Stimulated activated naive CD8-positive, alpha-beta T cell treated with anti-CD3 and anti-CD28 coated beads, Interleukin-15, Interleukin-2, amounts not matched to agents 100 ng/mL and 50 ng/mL, for 24 hours (primary cell): ENCODE results near the gene ALDH4A1.
A peak's percentile ranks its signal among the peaks of the same experiment; 100 is the strongest.
"Not testable (repeated sequence)": the region's sequence is repeated elsewhere in the genome, so short reads cannot be mapped to it uniquely, and the experiment has no call there.

Source experiments
- H3K27ac Mint-ChIP-seq: one replicate; pipeline ENCODE4 v1.8.0; 2021; ENCODE audit warnings: mild to moderate bottlenecking, mixed read lengths
- H3K27me3 Mint-ChIP-seq: one replicate; pipeline ENCODE4 v1.8.0; 2021; ENCODE audit warnings: mixed read lengths
- H3K36me3 Mint-ChIP-seq: one replicate; pipeline ENCODE4 v1.8.0; 2021; ENCODE audit warnings: low read depth, mixed read lengths
- H3K4me1 Mint-ChIP-seq: one replicate; pipeline ENCODE4 v1.8.0; 2021; ENCODE audit warnings: low read depth, mixed read lengths
- H3K4me3 Mint-ChIP-seq: one replicate; pipeline ENCODE4 v1.8.0; 2021; ENCODE audit warnings: mild to moderate bottlenecking, mixed read lengths
- H3K9me3 Mint-ChIP-seq: one replicate; pipeline ENCODE4 v1.8.0; 2021; ENCODE audit warnings: mixed read lengths

ALDH4A1 gene

GRCh38 chr1:18901147-18901951 lies 1.0 kb downstream of the ALDH4A1 start:
- peak overlapping the region; percentile 85 for H3K27ac Mint-ChIP-seq

GRCh38 chr1:18900303-18900841 lies 2.0 kb downstream of the ALDH4A1 start:
- Mint-ChIP-seq H3K27ac (no peak overlapping the region), H3K9me3 (no peaks in the 10 kb centered on the region), H3K4me3 (no peak overlapping the region), H3K27me3 (no peaks in the 10 kb centered on the region), H3K4me1 (peaks cover 33% of the 10 kb centered on the region), H3K36me3 (no peaks in the 10 kb centered on the region)

More at GRCh38 chr1:18901147-18901951, 1.0 kb downstream of the ALDH4A1 start:
- H3K27me3 Mint-ChIP-seq: no peaks in the 10 kb centered on the region
- H3K4me3 Mint-ChIP-seq: peak overlapping the region; percentile 93
- H3K4me1 Mint-ChIP-seq: peaks cover 33% of the 10 kb centered on the region
- no peaks in the 10 kb centered on the region for H3K36me3 Mint-ChIP-seq
- no peaks in the 10 kb centered on the region for H3K9me3 Mint-ChIP-seq

GRCh38 chr1:18899363-18900049 lies 2.8 kb downstream of the ALDH4A1 start:
- no peaks in the 10 kb centered on the region for H3K27me3 Mint-ChIP-seq
- H3K4me3 Mint-ChIP-seq: no peak overlapping the region
- H3K27ac Mint-ChIP-seq: no peak overlapping the region
- H3K36me3 Mint-ChIP-seq: no peaks in the 10 kb centered on the region
- no peaks in the 10 kb centered on the region for H3K9me3 Mint-ChIP-seq
- peaks cover 33% of the 10 kb centered on the region for H3K4me1 Mint-ChIP-seq

- Mint-ChIP-seq H3K4me3 (no peak overlapping the region), H3K27ac (no peak overlapping the region), H3K27me3 (no peaks in the 10 kb centered on the region), H3K36me3 (no peaks in the 10 kb centered on the region), H3K4me1 (peaks cover 27% of the 10 kb centered on the region), H3K9me3 (no peaks in the 10 kb centered on the region)
Measured at GRCh38 chr1:18898567-18898966, 3.8 kb downstream of the ALDH4A1 start.

GRCh38 chr1:18895317-18895716 lies 7.0 kb downstream of the ALDH4A1 start:
- H3K36me3 Mint-ChIP-seq: no peaks in the 10 kb centered on the region
- no peaks in the 10 kb centered on the region for H3K27me3 Mint-ChIP-seq
- no peak overlapping the region for H3K4me3 Mint-ChIP-seq
- peaks cover 6% of the 10 kb centered on the region for H3K4me1 Mint-ChIP-seq
- H3K27ac Mint-ChIP-seq: no peak overlapping the region
- H3K9me3 Mint-ChIP-seq: no peaks in the 10 kb centered on the region

- H3K4me3 Mint-ChIP-seq: no peak overlapping the region
- H3K36me3 Mint-ChIP-seq: no peaks in the 10 kb centered on the region
- no peak overlapping the region for H3K27ac Mint-ChIP-seq
- H3K9me3 Mint-ChIP-seq: no peaks in the 10 kb centered on the region
- H3K4me1 Mint-ChIP-seq: no peaks in the 10 kb centered on the region
- H3K27me3 Mint-ChIP-seq: no peaks in the 10 kb centered on the region
Measured at GRCh38 chr1:18893120-18893519, 9.2 kb downstream of the ALDH4A1 start.

GRCh38 chr1:18891858-18892257 lies 10.5 kb downstream of the ALDH4A1 start:
- not testable (repeated sequence) for H3K27me3 Mint-ChIP-seq, H3K36me3 Mint-ChIP-seq, H3K4me1 Mint-ChIP-seq, H3K4me3 Mint-ChIP-seq, H3K9me3 Mint-ChIP-seq, H3K27ac Mint-ChIP-seq

- H3K27me3 Mint-ChIP-seq: no peaks in the 10 kb centered on the region
- H3K9me3 Mint-ChIP-seq: no peaks in the 10 kb centered on the region
- no peak overlapping the region for H3K27ac Mint-ChIP-seq
- H3K4me3 Mint-ChIP-seq: no peak overlapping the region
- H3K36me3 Mint-ChIP-seq: no peaks in the 10 kb centered on the region
- H3K4me1 Mint-ChIP-seq: no peaks in the 10 kb centered on the region
Measured at GRCh38 chr1:18891426-18891780, 11.0 kb downstream of the ALDH4A1 start.

- Mint-ChIP-seq H3K36me3 (no peaks in the 10 kb centered on the region), H3K4me3 (no peak overlapping the region), H3K27ac (no peak overlapping the region), H3K9me3 (no peaks in the 10 kb centered on the region), H3K4me1 (no peaks in the 10 kb centered on the region), H3K27me3 (no peaks in the 10 kb centered on the region)
Measured at GRCh38 chr1:18890706-18891425, 11.5 kb downstream of the ALDH4A1 start.

GRCh38 chr1:18886003-18886335 lies 16.4 kb downstream of the ALDH4A1 start:
- H3K27ac Mint-ChIP-seq: no peak overlapping the region
- no peak overlapping the region for H3K4me3 Mint-ChIP-seq
- H3K9me3 Mint-ChIP-seq: no peaks in the 10 kb centered on the region
- H3K27me3 Mint-ChIP-seq: no peaks in the 10 kb centered on the region
- H3K4me1 Mint-ChIP-seq: no peaks in the 10 kb centered on the region
- no peaks in the 10 kb centered on the region for H3K36me3 Mint-ChIP-seq

GRCh38 chr1:18885311-18886002 lies 16.9 kb downstream of the ALDH4A1 start:
- no peaks in the 10 kb centered on the region for H3K9me3 Mint-ChIP-seq
- no peak overlapping the region for H3K4me3 Mint-ChIP-seq
- H3K27me3 Mint-ChIP-seq: no peaks in the 10 kb centered on the region
- H3K4me1 Mint-ChIP-seq: no peaks in the 10 kb centered on the region
- no peaks in the 10 kb centered on the region for H3K36me3 Mint-ChIP-seq
- H3K27ac Mint-ChIP-seq: no peak overlapping the region

- Mint-ChIP-seq H3K4me1 (no peaks in the 10 kb centered on the region), H3K27me3 (no peaks in the 10 kb centered on the region), H3K36me3 (no peaks in the 10 kb centered on the region), H3K27ac (no peak overlapping the region), H3K4me3 (no peak overlapping the region), H3K9me3 (no peaks in the 10 kb centered on the region)
Measured at GRCh38 chr1:18884727-18885126, 17.6 kb downstream of the ALDH4A1 start.

- Mint-ChIP-seq H3K4me3 (no peak overlapping the region), H3K4me1 (no peaks in the 10 kb centered on the region), H3K36me3 (no peaks in the 10 kb centered on the region), H3K27me3 (no peaks in the 10 kb centered on the region), H3K27ac (no peak overlapping the region), H3K9me3 (no peaks in the 10 kb centered on the region)
Measured at GRCh38 chr1:18884419-18884717, 18.0 kb downstream of the ALDH4A1 start.

- no peaks in the 10 kb centered on the region for H3K4me1 Mint-ChIP-seq
- no peaks in the 10 kb centered on the region for H3K27me3 Mint-ChIP-seq
- no peak overlapping the region for H3K4me3 Mint-ChIP-seq
- H3K36me3 Mint-ChIP-seq: no peaks in the 10 kb centered on the region
- no peak overlapping the region for H3K27ac Mint-ChIP-seq
- no peaks in the 10 kb centered on the region for H3K9me3 Mint-ChIP-seq
Measured at GRCh38 chr1:18883636-18884418, 18.5 kb downstream of the ALDH4A1 start.
